Measurements from ENCODE around the gene FGD2.

The FGD2 gene

GRCh38 chr6:36976931-36977330 is 28.5 kb upstream of the FGD2 start:
- Histone ChIP-seq H3K27me3 (ENCODE audit: insufficient read depth, poor library complexity, severe bottlenecking) (no peaks in the 10 kb centered on the region), H3K27ac (replicated peaks) (no peak overlapping the region), H3K4me3 (replicated peaks; ENCODE audit: insufficient read depth, low read length) (no peak overlapping the region)
- DNase-seq (ENCODE audit: low read depth in 1 of 2, low spot score in 1 of 2), result no peak
- TF ChIP-seq CTCF (IDR thresholded peaks at IDR 0.05; ENCODE audit: insufficient read depth, low read length) (no peak), REST (IDR thresholded peaks at IDR 0.05; ENCODE audit: insufficient replicate concordance, low read depth) (no peak), SPI1 (IDR thresholded peaks at IDR 0.05; ENCODE audit: borderline replicate concordance, low read depth) (no peak), POLR2AphosphoS5 (IDR thresholded peaks at IDR 0.05; ENCODE audit: low read depth) (no peak), GABPA (IDR thresholded peaks at IDR 0.05; ENCODE audit: low read depth) (no peak)

GRCh38 chr6:36977470-36977941 is 27.9 kb upstream of the FGD2 start:
- no peak overlapping the region for H3K27ac ChIP-seq (replicated peaks)
- no peak for TF ChIP-seq REST (IDR thresholded peaks at IDR 0.05; ENCODE audit: insufficient replicate concordance, low read depth)
- TF ChIP-seq CTCF (IDR thresholded peaks at IDR 0.05; ENCODE audit: insufficient read depth, low read length), result peak; percentile 28
- no peak for DNase-seq (ENCODE audit: low read depth in 1 of 2, low spot score in 1 of 2)
- no peaks in the 10 kb centered on the region for H3K27me3 ChIP-seq (ENCODE audit: insufficient read depth, poor library complexity, severe bottlenecking)
- no peak overlapping the region for H3K4me3 ChIP-seq (replicated peaks; ENCODE audit: insufficient read depth, low read length)

- TF ChIP-seq CTCF (IDR thresholded peaks at IDR 0.05; ENCODE audit: insufficient read depth, low read length) (no peak), REST (IDR thresholded peaks at IDR 0.05; ENCODE audit: insufficient replicate concordance, low read depth) (no peak), GABPA (IDR thresholded peaks at IDR 0.05; ENCODE audit: low read depth) (no peak), POLR2AphosphoS5 (IDR thresholded peaks at IDR 0.05; ENCODE audit: low read depth) (no peak), SPI1 (IDR thresholded peaks at IDR 0.05; ENCODE audit: borderline replicate concordance, low read depth) (no peak)
- DNase-seq (ENCODE audit: low read depth in 1 of 2, low spot score in 1 of 2), result no peak
- no peaks in the 10 kb centered on the region for H3K27me3 ChIP-seq (ENCODE audit: insufficient read depth, poor library complexity, severe bottlenecking)
- H3K27ac ChIP-seq (replicated peaks), result no peak overlapping the region
- H3K4me3 ChIP-seq (replicated peaks; ENCODE audit: insufficient read depth, low read length), result no peak overlapping the region
Observed at GRCh38 chr6:36978421-36979346, 26.8 kb upstream of the FGD2 start.
